KMS-11 (cell line): ENCODE data around the gene E2F2.

Experiments
- H2AFZ ChIP-seq: fragments of 200-600 bp; sonication (generic); 2 replicates; pipeline ENCODE4 v1.6.1; 2016; ENCODE audit warnings: antibody characterized with exemption, mixed run types, low read depth
- H3K27ac ChIP-seq: fragments of 200-600 bp; sonication (generic); 2 replicates; pipeline ENCODE4 v1.6.1; 2016; ENCODE audit warnings: mild to moderate bottlenecking, mixed run types
- H3K27me3 ChIP-seq: fragments of 200-600 bp; sonication (generic); 2 replicates; pipeline ENCODE4 v1.6.1; 2017; ENCODE audit warnings: mild to moderate bottlenecking, low read depth, mixed run types, moderate library complexity; ENCODE audit not compliant: insufficient read depth
- H3K36me3 ChIP-seq: fragments of 200-600 bp; sonication (generic); 2 replicates; pipeline ENCODE4 v1.6.1; 2017; ENCODE audit warnings: mild to moderate bottlenecking, mixed run types; ENCODE audit not compliant: insufficient read depth
- H3K4me1 ChIP-seq: fragments of 200-600 bp; sonication (generic); 2 replicates; pipeline ENCODE4 v1.6.1; 2016; ENCODE audit warnings: mild to moderate bottlenecking, low read depth, mixed run types; ENCODE audit not compliant: poor library complexity, severe bottlenecking
- H3K4me2 ChIP-seq: fragments of 200-600 bp; sonication (generic); 2 replicates; pipeline ENCODE4 v1.7.0; 2016; ENCODE audit warnings: mild to moderate bottlenecking, mixed run types
- H3K4me3 ChIP-seq: fragments of 200-600 bp; sonication (generic); IDR thresholded peaks from 2 replicates; pipeline ENCODE4 v1.6.1; 2017; ENCODE audit warnings: low read depth, low read length, mixed read lengths; ENCODE audit not compliant: insufficient read depth
- H3K79me2 ChIP-seq: fragments of 200-600 bp; sonication (generic); 2 replicates; pipeline ENCODE4 v1.6.1; 2016; ENCODE audit warnings: low read depth, mixed run types; ENCODE audit not compliant: insufficient read depth
- H3K9ac ChIP-seq: fragments of 200-600 bp; sonication (generic); 2 replicates; pipeline ENCODE4 v1.6.1; 2016; ENCODE audit warnings: mild to moderate bottlenecking, mixed run types
- H4K20me1 ChIP-seq: fragments of 200-600 bp; sonication (generic); 2 replicates; pipeline ENCODE4 v1.6.1; 2016; ENCODE audit warnings: mild to moderate bottlenecking, mixed run types; ENCODE audit not compliant: insufficient read depth
- TF ChIP-seq, protein P1 (sequence below): fragments of 200-600 bp; sonication (generic); conservative IDR thresholded peaks from 2 replicates; pipeline ENCODE4 v1.6.1; 2017; ENCODE audit warnings: low read depth, mild to moderate bottlenecking, antibody characterized with exemption, low read length, moderate library complexity, mixed read lengths

Gene E2F2, protein sequence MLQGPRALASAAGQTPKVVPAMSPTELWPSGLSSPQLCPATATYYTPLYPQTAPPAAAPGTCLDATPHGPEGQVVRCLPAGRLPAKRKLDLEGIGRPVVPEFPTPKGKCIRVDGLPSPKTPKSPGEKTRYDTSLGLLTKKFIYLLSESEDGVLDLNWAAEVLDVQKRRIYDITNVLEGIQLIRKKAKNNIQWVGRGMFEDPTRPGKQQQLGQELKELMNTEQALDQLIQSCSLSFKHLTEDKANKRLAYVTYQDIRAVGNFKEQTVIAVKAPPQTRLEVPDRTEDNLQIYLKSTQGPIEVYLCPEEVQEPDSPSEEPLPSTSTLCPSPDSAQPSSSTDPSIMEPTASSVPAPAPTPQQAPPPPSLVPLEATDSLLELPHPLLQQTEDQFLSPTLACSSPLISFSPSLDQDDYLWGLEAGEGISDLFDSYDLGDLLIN

DNA sequence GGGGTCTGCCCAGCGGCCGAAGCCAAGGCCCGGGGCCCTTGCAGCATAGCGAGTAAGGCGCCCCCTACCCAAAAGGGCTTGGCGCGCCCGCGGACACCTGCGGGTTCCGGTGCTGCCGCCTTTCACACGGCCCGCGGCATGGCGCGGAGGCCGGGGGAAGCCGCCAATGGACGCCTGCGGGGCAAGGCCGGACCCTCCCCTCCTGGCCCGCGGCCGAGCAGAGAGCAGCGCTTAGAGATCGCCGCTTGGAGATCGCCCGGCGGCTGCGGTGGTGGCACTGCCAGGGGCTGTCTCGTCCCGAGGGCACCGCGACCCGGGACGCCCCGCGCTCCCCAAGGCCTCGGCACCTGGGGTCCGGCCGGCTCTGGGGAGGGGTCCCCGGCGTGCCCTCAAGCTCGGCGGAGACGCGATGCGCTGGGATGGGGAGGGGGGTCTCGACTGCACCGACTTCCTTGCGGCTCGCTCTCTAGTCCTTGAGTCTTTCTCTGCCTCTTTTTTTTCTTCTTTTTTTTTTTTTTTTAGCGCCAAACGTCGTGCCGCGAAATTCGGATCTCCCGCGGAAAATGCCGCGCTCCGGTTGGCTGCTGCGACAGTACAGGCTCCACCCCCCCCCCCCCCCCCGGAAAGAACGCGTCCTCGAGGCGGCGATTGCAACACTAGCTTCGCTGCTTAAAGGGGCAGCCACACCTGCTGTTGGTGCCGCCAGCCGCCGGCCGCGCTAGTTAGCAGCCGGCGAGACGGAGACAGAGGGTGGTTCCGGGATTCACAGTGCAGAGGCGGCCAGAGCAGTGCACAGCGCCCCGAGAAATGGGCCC, at the start of gene E2F2:
Gene E2F2 (minus strand): TSS at position 487 of the 815 bp plus-strand sequence. CDS start 440 bp downstream, at position 47.
- peaks cover 45% of the 10 kb centered on the region for H3K79me2 ChIP-seq
- peak within 1 kb of the TSS; percentile 98 for H3K4me2 ChIP-seq
- TF ChIP-seq, protein P1, sequence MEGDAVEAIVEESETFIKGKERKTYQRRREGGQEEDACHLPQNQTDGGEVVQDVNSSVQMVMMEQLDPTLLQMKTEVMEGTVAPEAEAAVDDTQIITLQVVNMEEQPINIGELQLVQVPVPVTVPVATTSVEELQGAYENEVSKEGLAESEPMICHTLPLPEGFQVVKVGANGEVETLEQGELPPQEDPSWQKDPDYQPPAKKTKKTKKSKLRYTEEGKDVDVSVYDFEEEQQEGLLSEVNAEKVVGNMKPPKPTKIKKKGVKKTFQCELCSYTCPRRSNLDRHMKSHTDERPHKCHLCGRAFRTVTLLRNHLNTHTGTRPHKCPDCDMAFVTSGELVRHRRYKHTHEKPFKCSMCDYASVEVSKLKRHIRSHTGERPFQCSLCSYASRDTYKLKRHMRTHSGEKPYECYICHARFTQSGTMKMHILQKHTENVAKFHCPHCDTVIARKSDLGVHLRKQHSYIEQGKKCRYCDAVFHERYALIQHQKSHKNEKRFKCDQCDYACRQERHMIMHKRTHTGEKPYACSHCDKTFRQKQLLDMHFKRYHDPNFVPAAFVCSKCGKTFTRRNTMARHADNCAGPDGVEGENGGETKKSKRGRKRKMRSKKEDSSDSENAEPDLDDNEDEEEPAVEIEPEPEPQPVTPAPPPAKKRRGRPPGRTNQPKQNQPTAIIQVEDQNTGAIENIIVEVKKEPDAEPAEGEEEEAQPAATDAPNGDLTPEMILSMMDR = no peak
- no peaks in the 10 kb centered on the region for H3K36me3 ChIP-seq
- peak within 1 kb of the TSS; percentile 87 for H3K27ac ChIP-seq
- H3K4me1 ChIP-seq = peaks cover 76% of the 10 kb centered on the region
- no peaks in the 10 kb centered on the region for H4K20me1 ChIP-seq
- peak within 1 kb of the TSS; percentile 96 for H3K9ac ChIP-seq
- no peaks in the 10 kb centered on the region for H3K27me3 ChIP-seq
- peak within 1 kb of the TSS; percentile 27 for H3K4me3 ChIP-seq
- H2AFZ ChIP-seq = 0 out of 2 replicates have a peak within 1 kb of the TSS, but pooled peaks have one; percentile 2

DNA sequence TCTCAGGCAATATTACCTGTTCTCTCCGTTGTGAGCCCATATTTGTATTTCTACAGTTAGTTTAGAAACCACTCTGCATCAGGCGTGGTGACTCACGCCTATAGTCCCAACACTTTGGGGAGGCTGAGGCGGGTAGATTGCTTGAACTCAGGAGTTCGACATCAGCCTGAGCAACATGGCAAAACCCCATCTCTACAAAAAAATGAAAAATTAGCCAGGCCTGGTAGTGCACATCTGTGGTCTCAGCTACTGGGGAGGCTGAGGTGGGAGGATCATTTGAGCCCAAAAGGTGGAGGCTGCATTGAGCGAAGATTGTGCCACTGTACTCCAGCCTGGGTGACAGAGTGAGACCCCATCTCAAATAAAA, 47.9 kb upstream of the E2F2 start:
- H3K4me2 ChIP-seq = no peak overlapping the region
- H3K4me3 ChIP-seq = no peak overlapping the region
- no peak overlapping the region for H2AFZ ChIP-seq
- TF ChIP-seq, protein P1 = no peak
- no peak overlapping the region for H3K27ac ChIP-seq
- H3K36me3 ChIP-seq = no peaks in the 10 kb centered on the region
- no peaks in the 10 kb centered on the region for H4K20me1 ChIP-seq
- peaks cover 15% of the 10 kb centered on the region for H3K4me1 ChIP-seq
- H3K79me2 ChIP-seq = no peaks in the 10 kb centered on the region
- H3K27me3 ChIP-seq = no peaks in the 10 kb centered on the region
- H3K9ac ChIP-seq = no peak overlapping the region

DNA sequence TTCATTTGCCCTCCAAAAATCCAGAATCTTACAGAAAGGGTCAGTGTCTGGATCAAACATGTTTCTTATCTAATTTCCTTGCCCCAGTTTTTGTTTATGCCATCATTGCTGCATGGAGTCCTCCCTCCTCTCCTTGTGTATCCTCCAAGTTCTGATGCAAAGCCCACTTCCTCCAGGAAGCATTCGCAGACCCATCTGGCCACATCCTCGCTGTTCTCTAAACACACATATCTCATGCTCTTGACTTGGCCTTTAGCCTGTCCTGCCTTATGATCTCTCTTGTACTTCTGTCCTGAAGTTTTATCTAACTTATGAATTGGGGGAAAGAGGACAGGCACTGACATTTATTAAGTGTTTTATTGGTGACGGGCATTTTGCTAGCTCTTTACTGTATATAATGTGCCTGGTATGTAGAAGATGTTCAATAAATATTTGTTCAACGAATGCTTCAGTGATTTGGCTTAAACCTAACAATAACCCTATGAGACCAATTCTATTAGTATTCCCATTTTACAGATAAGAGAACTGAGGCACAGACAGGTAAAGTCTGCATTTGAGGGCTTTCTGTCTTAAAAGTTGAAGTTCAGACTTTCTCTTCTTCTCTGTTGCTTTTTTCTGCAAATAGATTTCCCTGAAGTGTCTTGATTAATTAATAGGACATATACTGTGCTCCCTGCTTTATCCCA, 47.4 kb upstream of the E2F2 start:
- no peaks in the 10 kb centered on the region for H3K36me3 ChIP-seq
- H3K79me2 ChIP-seq = no peaks in the 10 kb centered on the region
- no peak overlapping the region for H3K9ac ChIP-seq
- H4K20me1 ChIP-seq = no peaks in the 10 kb centered on the region
- no peak overlapping the region for H2AFZ ChIP-seq
- H3K27ac ChIP-seq = no peak overlapping the region
- H3K4me3 ChIP-seq = no peak overlapping the region
- H3K27me3 ChIP-seq = no peaks in the 10 kb centered on the region
- peaks cover 15% of the 10 kb centered on the region for H3K4me1 ChIP-seq
- H3K4me2 ChIP-seq = no peak overlapping the region
- TF ChIP-seq, protein P1 = no peak
